ENCODE data around the gene COL1A2.

COL1A2 gene

DNA sequence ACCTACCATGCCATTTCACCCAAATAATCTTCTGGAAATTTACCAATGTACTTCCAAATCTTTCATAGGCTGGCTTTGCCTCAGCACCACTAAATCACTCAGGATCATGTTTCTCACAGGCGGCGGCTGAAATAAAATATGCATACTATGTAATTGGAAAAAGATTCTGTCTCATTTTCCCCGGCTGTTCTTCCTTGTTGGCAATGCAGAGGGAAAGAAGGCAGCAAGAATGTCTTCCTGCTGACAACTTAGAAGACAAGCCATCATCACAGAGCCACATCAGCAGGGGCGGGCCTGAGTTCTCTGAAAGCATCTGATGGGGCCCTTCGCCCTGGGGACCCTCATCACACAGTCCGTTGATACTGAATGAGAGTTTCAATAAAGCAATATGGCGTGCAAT lies 39.2 kb upstream of the COL1A2 start:
- no peak for TF ChIP-seq ZFX (IDR thresholded peaks at IDR 0.05)
- TF ChIP-seq, protein P1, sequence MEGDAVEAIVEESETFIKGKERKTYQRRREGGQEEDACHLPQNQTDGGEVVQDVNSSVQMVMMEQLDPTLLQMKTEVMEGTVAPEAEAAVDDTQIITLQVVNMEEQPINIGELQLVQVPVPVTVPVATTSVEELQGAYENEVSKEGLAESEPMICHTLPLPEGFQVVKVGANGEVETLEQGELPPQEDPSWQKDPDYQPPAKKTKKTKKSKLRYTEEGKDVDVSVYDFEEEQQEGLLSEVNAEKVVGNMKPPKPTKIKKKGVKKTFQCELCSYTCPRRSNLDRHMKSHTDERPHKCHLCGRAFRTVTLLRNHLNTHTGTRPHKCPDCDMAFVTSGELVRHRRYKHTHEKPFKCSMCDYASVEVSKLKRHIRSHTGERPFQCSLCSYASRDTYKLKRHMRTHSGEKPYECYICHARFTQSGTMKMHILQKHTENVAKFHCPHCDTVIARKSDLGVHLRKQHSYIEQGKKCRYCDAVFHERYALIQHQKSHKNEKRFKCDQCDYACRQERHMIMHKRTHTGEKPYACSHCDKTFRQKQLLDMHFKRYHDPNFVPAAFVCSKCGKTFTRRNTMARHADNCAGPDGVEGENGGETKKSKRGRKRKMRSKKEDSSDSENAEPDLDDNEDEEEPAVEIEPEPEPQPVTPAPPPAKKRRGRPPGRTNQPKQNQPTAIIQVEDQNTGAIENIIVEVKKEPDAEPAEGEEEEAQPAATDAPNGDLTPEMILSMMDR (conservative IDR thresholded peaks at IDR 0.05), result no peak
- no peak overlapping the region for H3K27ac ChIP-seq

DNA sequence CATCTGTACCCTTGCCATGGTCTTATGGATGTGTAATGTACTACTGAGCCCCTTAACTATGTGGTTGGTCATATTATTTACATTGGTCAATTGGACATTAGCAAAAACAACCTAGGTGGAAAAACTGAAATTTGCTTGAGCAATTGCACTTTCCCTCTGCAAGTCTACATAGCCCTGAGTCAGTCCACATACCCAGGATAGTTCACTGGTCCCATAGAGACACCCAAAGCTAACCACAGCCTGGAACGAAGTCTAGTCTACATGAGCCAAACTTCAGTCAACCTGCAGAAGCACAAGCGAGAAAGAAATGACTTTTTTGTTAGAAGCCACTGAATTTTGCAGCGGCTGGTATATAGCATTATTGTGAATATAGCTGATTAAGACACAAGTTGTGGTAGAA lies 37.6 kb upstream of the COL1A2 start:
- TF ChIP-seq ZFX (IDR thresholded peaks at IDR 0.05), result no peak
- TF ChIP-seq, protein P1 (conservative IDR thresholded peaks at IDR 0.05), result no peak
- no peak overlapping the region for H3K27ac ChIP-seq

DNA sequence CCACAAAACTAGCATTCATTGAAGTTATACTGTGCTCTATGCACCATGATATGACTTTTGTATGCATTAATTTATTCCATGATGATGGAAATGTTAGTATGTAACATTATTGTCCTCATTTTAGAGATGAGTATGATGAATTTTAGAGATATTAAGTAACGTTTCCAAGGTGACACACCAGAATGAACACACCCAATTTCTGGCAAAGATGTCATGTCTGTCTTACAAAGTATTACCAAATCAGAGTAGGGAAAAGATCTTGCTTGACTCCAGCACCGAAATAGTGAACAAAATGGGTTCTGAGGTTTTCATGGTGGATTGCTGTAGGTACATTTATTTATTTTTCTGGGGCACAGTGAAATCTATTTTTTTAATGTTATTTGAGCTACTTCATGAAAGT lies 33.8 kb upstream of the COL1A2 start:
- H3K27ac ChIP-seq, result no peak overlapping the region
- TF ChIP-seq, protein P1 (conservative IDR thresholded peaks at IDR 0.05), result no peak
- no peak for TF ChIP-seq ZFX (IDR thresholded peaks at IDR 0.05)

DNA sequence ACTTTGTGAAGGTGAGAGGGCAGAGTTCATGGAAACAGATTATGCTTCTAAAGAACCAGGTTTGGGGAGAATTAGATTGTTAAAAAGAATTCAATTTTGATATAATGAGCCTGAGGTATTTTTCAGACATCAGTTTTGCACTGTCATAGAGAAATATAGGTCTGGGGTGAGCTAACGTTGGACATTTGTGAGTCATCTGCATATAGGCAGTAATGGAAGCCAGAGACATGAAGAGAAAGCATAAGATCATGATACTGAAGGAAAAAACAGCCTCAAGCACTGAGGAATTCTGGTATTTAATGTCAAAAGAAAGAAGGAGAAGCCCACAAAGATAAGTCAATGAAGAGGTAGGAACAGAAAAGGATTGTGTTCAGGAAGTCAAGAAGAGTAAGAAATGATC lies 32.4 kb upstream of the COL1A2 start:
- no peak overlapping the region for H3K27ac ChIP-seq
- TF ChIP-seq ZFX (IDR thresholded peaks at IDR 0.05), result no peak
- TF ChIP-seq, protein P1 (conservative IDR thresholded peaks at IDR 0.05), result no peak

DNA sequence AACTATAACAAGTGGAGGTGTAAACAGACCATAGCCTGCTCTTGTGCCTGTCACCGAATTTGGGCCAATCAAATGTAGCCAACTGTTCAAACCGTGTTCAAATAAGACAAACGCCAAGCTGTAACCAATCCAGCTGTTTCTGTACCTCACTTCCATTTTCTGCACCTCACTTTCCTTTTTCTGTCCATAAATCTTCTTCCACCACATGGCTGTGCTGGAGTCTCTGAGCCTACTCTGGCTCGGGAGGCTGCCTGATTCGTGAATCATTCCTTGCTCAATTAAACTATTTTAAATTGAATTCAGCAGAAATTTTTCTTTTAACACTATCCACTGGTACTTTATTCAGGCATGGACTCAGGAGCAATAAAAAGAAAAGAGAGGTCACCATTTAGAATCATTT lies 29.9 kb upstream of the COL1A2 start:
- H3K27ac ChIP-seq, result no peak overlapping the region
- TF ChIP-seq ZFX (IDR thresholded peaks at IDR 0.05), result no peak
- TF ChIP-seq, protein P1 (conservative IDR thresholded peaks at IDR 0.05), result no peak

DNA sequence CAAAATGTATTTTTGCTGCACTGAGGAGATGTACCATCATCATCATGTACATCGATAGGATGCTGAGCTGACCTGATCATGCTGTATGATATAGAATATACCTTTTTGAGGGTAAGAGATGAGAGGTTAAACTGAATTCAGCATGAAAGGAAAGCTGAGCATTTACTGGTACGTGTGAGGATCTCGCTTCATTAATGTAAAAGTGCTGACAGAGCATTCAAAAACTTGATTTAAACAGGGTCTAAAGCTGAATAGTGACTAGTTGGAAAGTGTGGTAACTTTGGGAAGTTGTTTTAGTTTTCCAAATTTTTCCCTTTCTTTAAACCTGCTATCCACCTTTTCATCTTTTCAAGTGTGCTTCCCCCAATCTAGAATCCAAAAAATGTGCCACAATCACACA lies 28.5 kb upstream of the COL1A2 start:
- TF ChIP-seq, protein P1 (conservative IDR thresholded peaks at IDR 0.05), result no peak
- TF ChIP-seq ZFX (IDR thresholded peaks at IDR 0.05), result no peak
- no peak overlapping the region for H3K27ac ChIP-seq

DNA sequence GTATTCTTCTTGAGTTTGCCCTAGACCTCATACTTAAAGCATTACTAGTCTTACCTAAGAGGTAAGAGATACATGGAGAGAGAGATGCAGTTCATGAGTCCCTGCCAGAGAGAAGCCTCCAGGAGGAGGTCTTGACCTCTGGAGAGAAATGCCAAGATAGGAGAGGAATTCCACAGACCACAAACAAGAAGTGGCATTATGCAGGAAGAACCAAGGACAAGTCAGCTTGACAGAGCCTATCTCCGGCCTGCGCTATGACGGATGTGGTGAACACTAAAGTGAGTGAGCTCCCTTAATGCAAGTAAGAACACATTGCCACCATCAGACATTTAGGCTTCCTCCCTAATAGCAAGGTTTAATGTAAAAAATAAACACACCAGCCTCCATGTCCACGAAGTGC lies 27.9 kb upstream of the COL1A2 start:
- H3K27ac ChIP-seq, result no peak overlapping the region
- TF ChIP-seq, protein P1 (conservative IDR thresholded peaks at IDR 0.05), result no peak
- TF ChIP-seq ZFX (IDR thresholded peaks at IDR 0.05), result no peak
